HCEC 1CT (cell line): ENCODE data around the gene F9.
"Not testable (repeated sequence)": the region's sequence is repeated elsewhere in the genome, so short reads cannot be mapped to it uniquely, and the experiment has no call there.

Experiments
- DNase-seq: peaks from one replicate; pipeline ENCODE4 v3.0.0-alpha.2; 2017

F9 gene

GRCh38 chrX:139530550-139530949, at the start of gene F9:
Gene F9, plus strand, starts transcription at chrX:139530739. Its CDS starts 26 bp downstream, at chrX:139530765.
- DNase-seq: no peak

GRCh38 chrX:139483699-139484098, 46.8 kb upstream of the F9 start:
- no peak for DNase-seq

- DNase-seq: no peak
Observed at GRCh38 chrX:139484591-139484990, 45.9 kb upstream of the F9 start.

GRCh38 chrX:139495324-139495723, 35.2 kb upstream of the F9 start:
- DNase-seq: no peak

GRCh38 chrX:139506333-139506732, 24.2 kb upstream of the F9 start:
- no peak for DNase-seq

GRCh38 chrX:139508099-139508498, 22.4 kb upstream of the F9 start:
- DNase-seq: no peak

- DNase-seq: no peak
Observed at GRCh38 chrX:139518475-139518874, 12.1 kb upstream of the F9 start.

GRCh38 chrX:139528829-139529228, 1.7 kb upstream of the F9 start:
- not testable (repeated sequence) for DNase-seq

GRCh38 chrX:139532834-139533233, 2.3 kb downstream of the F9 start:
- no peak for DNase-seq

- DNase-seq: no peak
Observed at GRCh38 chrX:139533444-139533843, 2.9 kb downstream of the F9 start.

- no peak for DNase-seq
Observed at GRCh38 chrX:139538907-139539790, 8.6 kb downstream of the F9 start.

GRCh38 chrX:139542652-139543051, 12.1 kb downstream of the F9 start:
- DNase-seq: no peak

GRCh38 chrX:139543920-139544319, 13.4 kb downstream of the F9 start:
- no peak for DNase-seq

GRCh38 chrX:139544591-139544990, 14.1 kb downstream of the F9 start:
- no peak for DNase-seq

GRCh38 chrX:139554376-139554775, 23.8 kb downstream of the F9 start:
- DNase-seq: no peak

GRCh38 chrX:139554991-139555675, 24.6 kb downstream of the F9 start:
- no peak for DNase-seq

GRCh38 chrX:139559383-139560042, 29.0 kb downstream of the F9 start:
- peak; percentile 50 for DNase-seq

- peak; percentile 9 for DNase-seq
Observed at GRCh38 chrX:139560221-139560620, 29.7 kb downstream of the F9 start.

GRCh38 chrX:139563251-139563650, 32.7 kb downstream of the F9 start:
- DNase-seq: no peak

GRCh38 chrX:139566981-139567380, 36.4 kb downstream of the F9 start:
- DNase-seq: no peak

- DNase-seq: no peak
Observed at GRCh38 chrX:139581068-139581467, 50.5 kb downstream of the F9 start.

- no peak for DNase-seq
Observed at GRCh38 chrX:139585613-139586012, 55.1 kb downstream of the F9 start.

- DNase-seq: no peak
Observed at GRCh38 chrX:139596068-139596467, 65.5 kb downstream of the F9 start.

- DNase-seq: no peak
Observed at GRCh38 chrX:139600105-139600504, 69.6 kb downstream of the F9 start.
